HG02588 (cell line): Measurements from ENCODE around the gene ABTB2.
"Not testable (repeated sequence)": the region's sequence is repeated elsewhere in the genome, so short reads cannot be mapped to it uniquely, and the experiment has no call there.

Source experiments
- ATAC-seq: cut with Tn5 transposase; IDR thresholded peaks from one replicate; pipeline ENCODE4 v1.9.1; 2021; ENCODE audit warnings: mild to moderate bottlenecking, moderate library complexity; ENCODE audit not compliant: unreplicated experiment

The ABTB2 gene

GRCh38 chr11:34267013-34267412 is 90.8 kb downstream of the ABTB2 start:
- ATAC-seq: no peak

- no peak for ATAC-seq
Measured at GRCh38 chr11:34266090-34266912, 91.5 kb downstream of the ABTB2 start.

DNA sequence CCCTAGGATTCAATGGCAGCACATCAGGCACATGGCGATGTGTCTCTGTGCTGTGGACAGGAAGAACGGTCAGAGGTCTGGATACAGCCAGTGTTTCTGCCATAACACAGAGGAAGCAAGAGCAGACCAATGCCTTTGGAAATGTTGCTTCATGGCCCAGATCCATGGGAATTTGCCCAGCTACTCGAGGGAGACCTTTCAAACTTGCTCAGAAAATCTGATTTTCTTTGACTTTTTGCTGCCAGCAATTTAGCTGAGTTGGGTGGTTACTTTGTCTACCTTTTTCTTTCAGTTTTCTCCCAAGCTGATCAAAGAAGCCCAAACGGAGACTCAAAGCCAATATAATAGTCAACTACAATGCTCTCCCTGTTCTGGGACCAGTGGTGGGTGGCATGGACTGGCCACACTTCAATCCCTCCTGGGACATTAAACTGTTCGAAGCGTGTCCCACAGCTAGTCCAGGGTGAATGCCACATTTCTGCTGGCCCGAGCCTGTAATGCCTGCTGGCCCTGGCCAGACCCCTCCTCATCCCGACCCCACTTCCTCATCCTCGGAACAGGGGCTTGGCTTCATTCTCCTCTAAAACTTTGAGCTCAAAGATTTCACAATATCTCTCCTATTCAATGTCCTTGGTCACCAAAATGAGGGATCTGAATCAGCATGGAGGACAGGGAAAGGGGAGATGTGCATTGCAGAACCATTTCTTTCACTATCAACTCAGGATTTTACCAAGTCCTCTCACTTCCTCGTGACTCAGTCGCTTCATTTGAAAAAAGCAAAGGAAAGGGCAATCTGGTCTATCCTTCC is 93.3 kb downstream of the ABTB2 start:
- no peak for ATAC-seq

- ATAC-seq: no peak
Measured at GRCh38 chr11:34263441-34264091, 94.2 kb downstream of the ABTB2 start.

- no peak for ATAC-seq
Measured at GRCh38 chr11:34262531-34263081, 95.2 kb downstream of the ABTB2 start.

DNA sequence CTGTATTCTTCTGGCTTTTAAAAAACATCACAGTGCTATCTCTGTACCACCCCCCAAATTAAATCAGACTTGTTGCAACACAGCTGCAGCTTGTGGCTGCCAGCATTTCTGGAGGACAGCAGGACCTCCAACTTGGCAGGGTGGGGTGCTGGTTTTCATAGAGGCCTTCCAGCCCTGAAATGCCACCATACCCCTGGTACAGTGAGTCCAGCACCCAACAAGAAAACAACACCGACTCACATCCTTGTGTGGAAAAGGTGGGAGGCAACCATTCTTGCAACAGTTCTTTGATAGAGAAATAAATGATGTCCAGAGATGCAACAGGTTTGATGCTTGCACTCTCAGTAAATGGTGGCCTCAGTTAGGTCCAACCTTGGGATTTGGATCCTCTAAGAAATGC is 96.0 kb downstream of the ABTB2 start:
- no peak for ATAC-seq

- ATAC-seq: no peak
Measured at GRCh38 chr11:34261095-34261494, 96.7 kb downstream of the ABTB2 start.

DNA sequence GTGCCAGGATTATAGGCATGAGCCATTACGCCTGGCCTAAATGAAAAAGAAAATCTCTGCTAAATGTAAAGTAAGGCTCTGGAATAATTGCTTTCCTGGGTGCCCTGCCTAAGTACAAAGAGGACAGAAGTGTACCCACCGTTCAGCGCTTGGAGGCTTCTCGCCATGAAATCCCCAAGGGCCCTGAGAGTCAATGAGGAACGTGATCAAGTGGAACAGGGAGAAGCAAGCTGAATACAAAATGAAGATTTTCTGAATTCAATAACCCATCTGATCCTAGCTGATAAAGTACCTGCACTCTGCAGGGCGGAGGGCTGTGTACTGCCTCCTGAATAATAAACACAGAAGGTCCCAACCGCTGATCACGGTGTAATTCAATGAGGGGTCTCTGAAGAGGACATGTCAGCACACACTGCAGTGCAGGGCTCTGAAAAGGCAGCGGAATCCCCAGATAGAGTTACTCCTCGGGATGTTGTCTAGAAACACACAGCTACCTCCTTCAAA is 97.7 kb downstream of the ABTB2 start:
- no peak for ATAC-seq

DNA sequence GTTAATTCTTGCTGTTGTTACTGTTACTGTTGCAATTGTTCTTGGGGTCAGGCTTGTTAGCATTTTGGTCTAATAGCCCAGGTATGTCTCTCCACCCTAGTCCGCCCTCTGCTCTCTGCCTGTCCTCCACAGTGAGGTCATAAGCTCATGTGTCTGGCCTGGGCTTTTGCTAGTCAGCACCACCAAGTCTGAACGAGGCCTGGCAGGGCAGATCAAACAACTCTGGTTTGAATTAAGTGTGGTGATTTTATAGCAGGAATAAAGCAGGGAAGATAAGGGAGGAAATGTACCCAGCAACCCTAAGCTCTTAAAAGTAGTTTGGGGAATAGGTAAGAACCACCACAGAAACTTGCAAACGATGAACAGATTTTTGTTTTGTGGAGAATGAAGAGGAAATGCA is 98.7 kb downstream of the ABTB2 start:
- no peak for ATAC-seq

GRCh38 chr11:34256626-34257025 is 101.2 kb downstream of the ABTB2 start:
- ATAC-seq: no peak

DNA sequence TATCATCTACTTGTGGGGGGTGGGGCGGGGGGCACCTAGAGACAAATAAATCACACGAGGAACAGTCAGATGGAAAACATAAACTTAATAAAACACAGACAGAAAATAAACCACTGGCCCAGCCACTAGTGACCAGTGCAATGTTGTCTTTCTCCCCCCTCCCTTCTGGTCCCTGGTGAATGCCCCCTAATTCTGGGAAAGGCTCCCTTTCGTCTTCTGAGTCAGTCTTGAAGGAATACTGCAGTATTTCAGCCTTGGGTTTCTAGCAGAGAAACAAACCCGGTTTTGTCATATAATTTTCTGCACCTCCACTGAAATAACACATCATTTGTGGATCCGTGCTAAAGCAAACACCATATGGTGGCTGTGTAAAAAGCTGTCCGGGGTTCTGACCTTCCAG is 101.7 kb downstream of the ABTB2 start:
- no peak for ATAC-seq

DNA sequence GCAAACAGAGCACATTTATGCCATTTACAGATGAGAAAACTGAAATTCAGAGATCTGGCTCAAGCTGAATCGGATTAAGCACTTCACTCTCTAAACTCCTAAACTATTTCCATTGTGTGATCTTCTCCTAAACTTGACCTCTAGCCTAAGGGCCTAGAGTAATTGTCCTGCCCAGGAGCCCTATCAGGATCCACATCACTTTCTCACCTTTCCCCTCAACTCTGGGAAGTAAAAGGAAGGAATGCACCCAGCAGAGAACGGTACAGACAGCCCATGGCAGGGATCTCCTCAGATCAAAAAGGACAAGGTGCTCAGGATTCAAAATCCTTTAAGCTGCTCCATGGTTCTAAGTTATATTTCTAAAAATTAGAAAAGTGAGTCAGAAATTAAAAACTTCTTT is 102.7 kb downstream of the ABTB2 start:
- ATAC-seq: no peak

DNA sequence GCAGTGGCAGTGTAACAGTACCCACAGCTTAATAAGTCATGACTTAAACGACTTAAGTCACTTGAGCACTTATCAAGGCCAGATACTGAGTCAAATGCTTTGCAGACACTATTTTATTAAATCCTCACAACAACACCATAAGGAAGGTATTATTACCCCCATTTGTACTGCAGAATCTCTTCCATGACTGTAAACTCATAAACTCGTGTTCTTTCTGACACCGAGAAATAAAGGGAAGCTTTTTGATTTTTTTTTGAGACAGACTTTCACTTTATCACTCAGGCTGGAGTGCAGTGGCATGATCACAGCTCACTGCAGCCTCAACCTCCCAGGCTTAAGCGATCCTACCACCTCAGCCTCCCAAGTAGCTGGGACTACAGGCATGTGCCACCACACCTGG is 103.8 kb downstream of the ABTB2 start:
- ATAC-seq: no peak

- ATAC-seq: no peak
Measured at GRCh38 chr11:34252651-34253050, 105.2 kb downstream of the ABTB2 start.

DNA sequence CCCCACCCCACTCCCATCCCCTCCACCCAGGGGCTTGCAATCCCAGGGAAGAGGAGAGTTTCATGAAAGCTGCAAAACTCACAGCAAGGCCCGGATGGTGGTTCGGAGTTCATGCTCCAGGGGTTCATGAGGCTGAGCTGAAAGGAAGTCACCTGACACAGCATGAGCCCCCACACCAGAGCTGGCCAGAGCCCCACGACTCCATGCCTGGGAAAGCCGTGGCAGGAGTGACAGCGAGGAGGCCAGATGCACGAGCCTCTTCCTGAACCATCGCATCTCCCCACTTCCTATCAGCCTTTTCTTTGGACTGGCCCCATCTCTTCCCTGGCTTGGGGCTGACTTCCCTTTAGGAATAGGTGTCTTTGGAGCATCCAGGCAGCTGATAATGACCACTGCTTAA is 105.8 kb downstream of the ABTB2 start:
- no peak for ATAC-seq

DNA sequence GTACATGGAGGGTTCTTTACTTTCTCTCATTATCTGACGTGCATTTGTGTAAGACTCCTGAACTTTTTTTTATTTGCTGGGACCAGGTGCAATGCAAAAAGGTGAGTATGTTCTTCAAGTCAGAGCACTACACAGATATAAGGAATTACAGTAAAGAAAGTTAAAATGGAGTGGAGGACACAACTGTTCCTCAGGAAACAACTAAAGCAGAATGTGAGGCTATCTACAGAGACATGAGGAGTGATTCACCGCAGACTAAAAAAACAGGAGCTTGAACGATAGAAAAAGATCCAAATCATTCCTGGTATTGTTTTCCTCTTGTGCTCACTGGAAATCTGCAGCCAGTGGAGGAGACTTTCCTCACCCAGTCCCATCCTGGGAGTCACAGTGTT is 106.2 kb downstream of the ABTB2 start:
- no peak for ATAC-seq

GRCh38 chr11:34250732-34251588 is 106.8 kb downstream of the ABTB2 start:
- ATAC-seq: peak; percentile 74

- ATAC-seq: no peak
Measured at GRCh38 chr11:34250211-34250610, 107.6 kb downstream of the ABTB2 start.

DNA sequence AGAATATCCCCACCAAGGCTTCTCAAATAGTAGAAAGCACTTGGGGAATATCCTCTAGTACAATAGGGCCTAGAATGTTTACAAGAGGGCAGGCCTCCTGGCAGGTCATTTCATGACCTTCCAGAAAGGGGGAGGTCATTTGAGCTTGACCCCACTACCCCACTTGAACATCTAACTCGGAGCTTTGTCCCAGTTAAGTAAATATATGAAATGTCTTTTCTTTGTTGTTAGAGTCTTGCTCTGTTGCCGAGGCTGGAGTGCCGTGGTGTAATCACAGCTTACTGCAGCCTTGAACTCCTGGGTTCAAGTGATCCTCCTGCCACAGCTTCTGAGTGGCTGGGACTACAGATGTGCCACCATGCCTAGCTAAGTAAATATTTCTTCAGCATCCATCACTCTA is 108.4 kb downstream of the ABTB2 start:
- no peak for ATAC-seq

GRCh38 chr11:34246511-34246910 is 111.3 kb downstream of the ABTB2 start:
- not testable (repeated sequence) for ATAC-seq
